Activated CD4-positive, alpha-beta memory T cell treated with anti-CD3 and anti-CD28 coated beads for 36 hours (primary cell): Measurements from ENCODE around the gene PBX4. TPM values are rescaled to one million over a fixed set of nuclear protein-coding genes. Genes with fewer than 3 reads are reported as not detected.
A peak's percentile ranks its signal among the peaks of the same experiment; 100 is the strongest.
"Not testable (repeated sequence)": the region's sequence is repeated elsewhere in the genome, so short reads cannot be mapped to it uniquely, and the experiment has no call there.

ENCODE experiments used
- CTCF ChIA-PET: fragments of 350-600 bp; sonication (Branson Sonifier 250); formaldehyde crosslinking; loops from one replicate; lab custom pipeline; 2021; ENCODE audit warnings: antibody characterized with exemption, inconsistent platforms; lab: Charles Lee
- POLR2A ChIA-PET: fragments of 350-600 bp; sonication (Branson Sonifier 250); formaldehyde crosslinking; loops from one replicate; lab custom pipeline; 2021; ENCODE audit warnings: antibody characterized with exemption; lab: Charles Lee
- DNase-seq: peaks from one replicate; pipeline ENCODE4 v3.0.0-alpha.2; 2020
- H3K27ac Mint-ChIP-seq: one replicate; pipeline ENCODE4 v1.8.0; 2021; ENCODE audit warnings: mixed read lengths
- H3K27me3 Mint-ChIP-seq: one replicate; pipeline ENCODE4 v1.8.0; 2021; ENCODE audit warnings: mixed read lengths
- H3K36me3 Mint-ChIP-seq: one replicate; pipeline ENCODE4 v1.8.0; 2021; ENCODE audit warnings: mixed read lengths
- H3K4me1 Mint-ChIP-seq: one replicate; pipeline ENCODE4 v1.8.0; 2021; ENCODE audit warnings: low read depth, mixed read lengths
- H3K4me3 Mint-ChIP-seq: one replicate; pipeline ENCODE4 v1.8.0; 2021; ENCODE audit warnings: mild to moderate bottlenecking, mixed read lengths
- H3K9me3 Mint-ChIP-seq: one replicate; pipeline ENCODE4 v1.8.0; 2021; ENCODE audit warnings: mixed read lengths
- intact Hi-C: fragments of 100-400 bp; cut with micrococcal nuclease; formaldehyde crosslinking; loops from one replicate; pipeline ENCODE4 v1.15.1; 2023
- total RNA-seq, 2 experiments: library from RNA; stranded (reverse); gene quantifications; one replicate each; pipeline ENCODE4 v1.2.3, GENCODE V29; 2021

The PBX4 gene
- total RNA-seq, 2 experiments from 2014 or later = 44.9 to 45.7 TPM

DNA sequence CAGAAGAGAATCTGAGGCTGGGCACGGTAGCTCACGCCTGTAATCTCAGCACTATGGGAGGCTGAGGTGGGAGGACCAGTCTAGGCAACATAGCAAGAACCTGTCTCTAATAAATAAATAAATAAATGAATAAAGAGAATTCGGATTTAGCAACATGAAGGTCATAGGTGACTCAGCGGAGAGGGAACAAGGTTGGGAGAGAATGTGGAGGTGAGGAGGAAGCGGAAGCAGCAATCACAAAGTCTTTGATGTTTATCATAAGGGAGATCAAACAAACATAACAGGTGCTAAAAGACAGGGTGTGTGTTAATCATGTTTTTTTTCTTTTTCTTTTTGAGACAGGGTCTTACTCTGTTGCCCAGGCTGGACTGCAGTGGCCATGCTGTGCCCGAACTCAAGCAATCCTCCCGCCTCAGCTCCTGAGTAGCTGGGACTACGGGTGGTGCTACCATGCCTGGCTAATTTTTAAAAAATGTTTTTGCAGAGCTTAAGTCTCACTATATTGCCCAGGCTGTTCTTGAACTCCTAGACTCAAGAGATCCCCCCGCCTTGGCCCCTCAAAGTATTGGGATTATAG lies 16.3 kb downstream of the PBX4 start:
- ChIA-PET CTCF (interaction anchor here (1.2 to 2.5 kb wide), 2 partner anchors 42 to 47 kb away, joined by 4 to 11 read pairs; no protein-coding TSS in a partner anchor), POLR2A (interaction anchor here (0.7 to 1.9 kb wide), 6 partner anchors 11 to 62 kb away, joined by 3 to 14 read pairs (median 4); partner anchors contain the start of gene PBX4)
- H3K4me1 Mint-ChIP-seq = peaks cover 68% of the 10 kb centered on the region
- intact Hi-C loops = no loop called here
- H3K4me3 Mint-ChIP-seq = peak overlapping the region; percentile 54
- DNase-seq = peak; percentile 51
- peaks cover 20% of the 10 kb centered on the region for H3K36me3 Mint-ChIP-seq
- peak overlapping the region; percentile 100 for H3K27ac Mint-ChIP-seq
- no peaks in the 10 kb centered on the region for H3K9me3 Mint-ChIP-seq
- H3K27me3 Mint-ChIP-seq = no peaks in the 10 kb centered on the region

DNA sequence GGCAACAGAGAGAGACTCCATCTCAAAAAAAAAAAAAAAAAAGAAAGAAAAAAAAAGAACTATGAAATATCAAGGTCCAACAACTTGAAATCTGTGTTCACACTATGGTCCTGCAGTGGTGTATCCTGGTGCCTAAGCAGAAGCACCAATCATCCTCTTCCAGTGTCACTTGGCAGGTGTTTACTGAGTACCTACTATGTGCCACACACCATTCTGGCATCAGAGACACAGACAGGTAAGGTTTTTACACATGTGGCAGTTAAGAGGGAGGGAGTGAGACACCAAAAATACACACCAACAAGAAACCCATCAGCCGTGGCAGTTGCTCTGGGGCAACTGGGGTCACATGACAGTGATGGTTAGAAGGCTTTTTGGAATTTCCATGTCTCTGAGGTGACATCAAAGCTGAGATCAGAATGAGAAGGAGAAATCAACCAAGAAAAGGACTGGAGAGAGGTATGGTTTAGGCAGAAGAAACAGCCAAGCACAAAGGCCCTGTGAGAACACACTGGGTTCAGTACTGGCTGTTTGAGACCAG lies 17.6 kb downstream of the PBX4 start:
- intact Hi-C loops = no loop called here
- no peak for DNase-seq
- peak overlapping the region; percentile 7 for H3K4me3 Mint-ChIP-seq
- peaks cover 69% of the 10 kb centered on the region for H3K4me1 Mint-ChIP-seq
- no peaks in the 10 kb centered on the region for H3K9me3 Mint-ChIP-seq
- no peaks in the 10 kb centered on the region for H3K27me3 Mint-ChIP-seq
- CTCF ChIA-PET = interaction anchor here (2.5 kb wide), 1 partner anchor 46 kb away, joined by 11 read pairs; no protein-coding TSS in a partner anchor
- H3K36me3 Mint-ChIP-seq = peaks cover 22% of the 10 kb centered on the region
- H3K27ac Mint-ChIP-seq = peak overlapping the region; percentile 100
- POLR2A ChIA-PET = interaction anchor here (1.0 to 1.1 kb wide), 2 partner anchors 9 to 13 kb away, joined by 3 to 4 read pairs; no protein-coding TSS in a partner anchor

DNA sequence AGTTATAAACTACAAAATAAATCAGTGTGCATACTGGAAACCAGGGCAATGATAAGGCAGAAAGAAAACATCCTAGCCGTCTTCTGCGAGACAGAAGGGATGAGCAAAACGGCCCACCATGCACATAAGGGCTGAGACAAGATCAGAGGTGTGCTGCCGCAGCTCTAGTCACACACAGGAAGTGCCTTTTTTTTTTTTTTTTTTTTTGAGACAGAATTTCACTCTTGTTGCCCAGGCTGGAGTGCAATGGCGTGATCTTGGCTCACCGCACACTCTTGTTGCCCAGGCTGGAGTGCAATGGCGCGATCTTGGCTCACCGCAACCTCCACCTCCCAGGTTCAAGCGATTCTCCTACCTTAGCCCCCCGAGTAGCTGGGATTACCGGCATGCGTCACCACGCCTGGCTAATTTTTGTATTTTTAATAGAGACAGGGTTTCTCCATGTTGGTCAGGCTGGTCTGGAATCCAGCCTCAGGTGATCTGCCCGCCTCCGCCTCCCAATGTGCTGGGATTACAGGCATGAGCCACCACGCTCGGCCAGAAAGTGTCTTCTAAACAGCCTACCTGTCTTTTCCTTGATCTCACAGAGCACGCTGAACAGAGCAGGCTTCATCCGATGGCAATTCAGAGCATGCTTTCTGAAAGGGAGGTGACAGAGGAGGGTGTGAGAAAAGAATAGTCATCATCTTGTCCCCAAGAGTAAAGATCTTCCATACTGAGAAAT lies 19.6 kb downstream of the PBX4 start:
- not testable (repeated sequence) for H3K27me3 Mint-ChIP-seq, H3K9me3 Mint-ChIP-seq
- H3K4me3 Mint-ChIP-seq = peak overlapping the region; percentile 75
- intact Hi-C loops = loop anchor here (1.0 to 5.0 kb wide), 9 partner anchors 7 to 273 kb away; partner anchors contain the start of genes ATP13A1, GATAD2A, GMIP and PBX4
- H3K4me1 Mint-ChIP-seq = peaks cover 82% of the 10 kb centered on the region
- H3K36me3 Mint-ChIP-seq = peaks cover 32% of the 10 kb centered on the region
- DNase-seq = peak; percentile 79
- peak overlapping the region; percentile 100 for H3K27ac Mint-ChIP-seq
- POLR2A ChIA-PET = interaction anchor here (0.6 to 2.0 kb wide), 6 partner anchors 9 to 65 kb away, joined by 3 to 13 read pairs (median 4); partner anchors contain the start of genes ATP13A1 and PBX4
- CTCF ChIA-PET = interaction anchor here (1.4 kb wide), 1 partner anchor 45 kb away, joined by 4 read pairs; no protein-coding TSS in a partner anchor

DNA sequence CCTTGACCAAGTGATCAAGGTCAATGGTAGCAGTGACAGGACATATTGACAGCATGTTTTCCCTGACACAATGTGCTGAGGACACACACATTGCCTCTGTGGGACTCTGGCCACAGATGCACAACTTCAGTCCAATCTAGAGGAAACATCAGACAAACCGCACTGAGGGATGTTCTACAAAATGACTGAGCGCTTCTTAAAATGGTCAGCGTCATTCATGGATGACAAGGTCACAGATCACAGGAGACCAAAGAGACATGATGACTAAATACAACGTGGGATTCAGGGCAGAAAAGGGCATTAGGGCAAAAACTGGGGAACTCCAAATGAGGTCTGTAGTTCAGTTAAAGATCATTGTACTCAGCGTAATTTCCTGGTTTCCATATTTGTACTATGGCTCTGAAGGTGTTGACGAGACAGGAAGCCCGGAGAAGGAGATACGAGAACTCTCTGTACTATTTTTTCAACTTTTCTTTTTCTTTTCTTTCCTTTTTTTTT lies 20.6 kb downstream of the PBX4 start:
- ChIA-PET CTCF (interaction anchor here (1.4 kb wide), 1 partner anchor 44 kb away, joined by 4 read pairs; no protein-coding TSS in a partner anchor), POLR2A (interaction anchor here (0.6 to 2.0 kb wide), 4 partner anchors 8 to 64 kb away, joined by 3 to 13 read pairs (median 5); no protein-coding TSS in a partner anchor)
- Mint-ChIP-seq H3K4me3 (peak overlapping the region; percentile 75), H3K36me3 (peaks cover 36% of the 10 kb centered on the region), H3K9me3 (no peaks in the 10 kb centered on the region), H3K4me1 (peaks cover 81% of the 10 kb centered on the region), H3K27me3 (no peaks in the 10 kb centered on the region), H3K27ac (peak overlapping the region; percentile 100)
- intact Hi-C loops = loop anchor here (1.0 to 5.0 kb wide), 8 partner anchors 8 to 274 kb away; partner anchors contain the start of genes ATP13A1, GATAD2A, GMIP and PBX4
- DNase-seq = peak; percentile 74

DNA sequence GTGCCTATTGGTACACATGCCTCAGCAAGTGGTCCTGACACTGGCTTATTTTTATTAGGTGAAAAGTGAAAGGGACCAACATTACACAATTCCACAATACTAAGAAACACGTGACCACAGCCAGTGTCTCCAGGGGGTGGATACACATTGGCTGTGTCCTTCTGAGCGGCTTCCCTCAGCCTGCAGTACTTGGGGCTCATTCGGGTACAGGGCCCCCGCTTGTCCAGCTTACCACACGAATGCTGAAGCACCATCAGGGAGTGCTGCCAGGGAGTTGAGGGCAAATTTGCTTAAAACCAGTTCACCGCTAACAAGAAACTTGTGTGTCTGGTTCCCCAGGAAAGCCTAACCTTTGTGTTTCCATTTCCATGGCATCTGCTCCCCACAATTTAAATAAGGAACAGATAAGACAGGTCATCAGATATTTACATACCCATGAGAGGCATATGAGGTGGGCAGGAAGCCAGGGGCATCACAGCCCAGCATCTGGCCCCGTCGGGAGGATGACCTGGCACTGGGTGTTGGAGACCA lies 23.3 kb downstream of the PBX4 start:
- Mint-ChIP-seq H3K4me3 (no peak overlapping the region), H3K9me3 (no peaks in the 10 kb centered on the region), H3K36me3 (peaks cover 40% of the 10 kb centered on the region), H3K4me1 (peaks cover 83% of the 10 kb centered on the region), H3K27ac (peak overlapping the region; percentile 100), H3K27me3 (no peaks in the 10 kb centered on the region)
- intact Hi-C loops = loop anchor here (5.0 kb wide), 3 partner anchors 138 to 277 kb away; partner anchors contain the start of gene GATAD2A
- ChIA-PET CTCF (interaction anchor here (1.6 kb wide), 1 partner anchor 42 kb away, joined by 4 read pairs; no protein-coding TSS in a partner anchor), POLR2A (no interaction called here)
- DNase-seq = no peak

DNA sequence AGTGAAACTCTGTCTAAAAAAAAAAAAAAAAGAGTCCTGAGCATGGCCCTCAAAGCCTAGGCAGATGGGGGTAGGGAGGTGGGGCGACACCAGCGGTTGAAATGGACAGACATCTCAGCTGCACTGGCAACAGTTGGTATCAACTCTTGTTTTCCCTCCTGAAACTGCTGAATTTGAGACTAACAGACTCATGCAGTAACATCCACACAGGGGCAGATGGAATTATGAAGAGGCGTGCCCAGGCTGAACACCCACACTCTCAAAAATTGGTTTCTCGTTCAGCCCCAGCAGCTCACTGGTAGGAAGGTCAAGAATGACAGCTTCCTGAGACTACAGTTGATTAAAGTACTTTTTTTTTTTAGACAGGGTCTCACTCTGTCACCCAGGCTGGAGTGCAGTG lies 24.1 kb downstream of the PBX4 start:
- H3K27me3 Mint-ChIP-seq = no peaks in the 10 kb centered on the region
- peaks cover 45% of the 10 kb centered on the region for H3K36me3 Mint-ChIP-seq
- peak; percentile 70 for DNase-seq
- H3K9me3 Mint-ChIP-seq = no peaks in the 10 kb centered on the region
- ChIA-PET CTCF (interaction anchor here (0.6 to 1.6 kb wide), 3 partner anchors 41 to 421 kb away, joined by 3 to 4 read pairs (median 3); no protein-coding TSS in a partner anchor), POLR2A (interaction anchor here (0.8 kb wide), 1 partner anchor 68 kb away, joined by 3 read pairs; no protein-coding TSS in a partner anchor)
- intact Hi-C loops = no loop called here
- peak overlapping the region; percentile 100 for H3K27ac Mint-ChIP-seq
- H3K4me3 Mint-ChIP-seq = no peak overlapping the region
- H3K4me1 Mint-ChIP-seq = peaks cover 85% of the 10 kb centered on the region

DNA sequence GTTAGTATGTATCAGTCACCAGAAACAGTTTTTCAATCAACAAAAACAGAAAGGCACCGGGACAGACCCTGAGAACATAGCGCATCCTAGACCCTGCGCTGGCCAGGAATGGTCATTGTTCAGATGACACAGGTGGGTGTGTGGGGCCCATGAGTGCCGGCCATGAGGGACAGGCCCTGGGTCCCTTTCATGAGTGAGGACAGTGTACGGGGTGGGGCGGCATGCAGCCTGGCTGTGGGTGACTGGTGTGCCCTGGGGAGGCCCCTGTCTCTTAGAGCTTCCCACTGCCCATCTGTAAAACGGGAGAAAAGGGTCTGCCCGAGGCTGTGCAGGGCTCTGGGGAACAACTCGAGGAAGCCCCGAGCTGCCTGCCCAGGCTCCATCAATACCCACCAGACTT lies 25.8 kb downstream of the PBX4 start:
- ChIA-PET POLR2A (interaction anchor here (1.2 kb wide), 1 partner anchor 273 kb away, joined by 3 read pairs; the partner anchor contains the start of gene ZNF253), CTCF (no interaction called here)
- no peaks in the 10 kb centered on the region for H3K27me3 Mint-ChIP-seq
- H3K4me3 Mint-ChIP-seq = no peak overlapping the region
- DNase-seq = no peak
- H3K36me3 Mint-ChIP-seq = peaks cover 56% of the 10 kb centered on the region
- no peaks in the 10 kb centered on the region for H3K9me3 Mint-ChIP-seq
- H3K4me1 Mint-ChIP-seq = peaks cover 84% of the 10 kb centered on the region
- H3K27ac Mint-ChIP-seq = peak overlapping the region; percentile 100
- intact Hi-C loops = no loop called here

DNA sequence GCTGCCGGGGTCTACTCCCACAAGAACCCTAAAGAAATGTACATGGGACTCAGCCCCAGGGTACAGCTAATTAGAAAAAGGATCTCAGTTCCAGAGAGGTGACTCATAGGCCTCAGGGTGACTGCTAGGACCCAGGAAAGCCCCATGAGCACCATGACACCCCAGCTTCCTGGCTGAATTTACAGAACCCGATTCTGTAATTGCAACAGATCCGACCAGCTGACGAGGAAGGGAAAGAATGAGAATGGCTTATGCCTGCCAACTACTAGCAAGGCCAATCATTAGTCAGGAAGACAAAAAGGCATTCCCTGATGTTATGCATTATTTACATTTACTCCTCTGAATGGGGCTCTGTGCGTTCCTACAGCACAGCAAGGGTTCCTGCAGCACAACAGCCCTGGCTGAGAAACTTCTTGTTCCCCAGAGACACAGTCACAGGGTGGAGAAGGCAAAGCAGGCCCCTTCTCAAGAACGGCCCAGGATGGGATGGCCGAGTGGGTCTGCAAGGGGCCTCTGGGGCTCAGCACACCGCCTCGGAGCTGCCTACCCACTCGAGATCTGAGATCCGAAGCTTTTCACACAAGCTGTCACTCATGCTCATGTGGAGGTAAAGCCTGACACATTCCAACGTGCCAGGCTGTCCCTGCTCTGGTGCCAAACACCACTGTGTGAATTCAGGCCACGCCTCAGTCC lies 27.2 kb downstream of the PBX4 start:
- peaks cover 72% of the 10 kb centered on the region for H3K4me1 Mint-ChIP-seq
- H3K27me3 Mint-ChIP-seq = no peaks in the 10 kb centered on the region
- no peaks in the 10 kb centered on the region for H3K9me3 Mint-ChIP-seq
- POLR2A ChIA-PET = interaction anchor here (0.6 to 2.5 kb wide), 10 partner anchors 9 to 274 kb away, joined by 3 to 14 read pairs (median 4); partner anchors contain the start of genes PBX4, ZNF253 and ZNF506
- H3K36me3 Mint-ChIP-seq = peaks cover 48% of the 10 kb centered on the region
- peak; percentile 89 for DNase-seq
- peak overlapping the region; percentile 60 for H3K4me3 Mint-ChIP-seq
- intact Hi-C loops = loop anchor here (1.0 to 2.0 kb wide), 4 partner anchors 8 to 52 kb away; partner anchors contain the start of genes GMIP and PBX4
- CTCF ChIA-PET = interaction anchor here (0.7 to 6.6 kb wide), 4 partner anchors 38 to 71 kb away, joined by 3 to 51 read pairs (median 3); partner anchors contain the start of gene GMIP
- peak overlapping the region; percentile 100 for H3K27ac Mint-ChIP-seq

DNA sequence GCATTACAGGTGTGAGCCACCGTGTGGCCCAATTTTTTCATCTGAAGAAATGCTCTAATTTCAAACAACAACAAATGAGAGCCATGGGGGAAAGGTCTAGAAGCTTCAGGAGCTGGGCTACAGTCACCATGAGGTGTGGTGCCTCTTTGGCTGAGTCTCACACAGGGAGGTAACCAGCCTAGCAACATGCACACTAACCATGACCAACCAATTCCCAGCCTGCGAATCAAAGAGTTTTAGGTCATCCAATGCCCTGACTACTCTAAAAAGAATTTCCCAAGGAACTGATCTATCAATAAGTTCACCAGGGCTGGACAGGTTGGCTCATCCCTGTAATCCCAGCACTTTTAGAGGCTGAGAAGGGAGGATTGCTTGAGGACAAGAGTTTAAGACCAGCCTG lies 29.9 kb downstream of the PBX4 start:
- DNase-seq = no peak
- CTCF ChIA-PET = interaction anchor here (6.6 kb wide), 1 partner anchor 35 kb away, joined by 51 read pairs; no protein-coding TSS in a partner anchor
- Mint-ChIP-seq H3K27ac (peak overlapping the region; percentile 100), H3K27me3 (no peaks in the 10 kb centered on the region), H3K9me3 (no peaks in the 10 kb centered on the region), H3K4me3 (no peak overlapping the region), H3K4me1 (peaks cover 54% of the 10 kb centered on the region), H3K36me3 (peaks cover 41% of the 10 kb centered on the region)
- intact Hi-C loops = no loop called here
- POLR2A ChIA-PET = interaction anchor here (1.3 kb wide), 1 partner anchor 10 kb away, joined by 3 read pairs; no protein-coding TSS in a partner anchor

DNA sequence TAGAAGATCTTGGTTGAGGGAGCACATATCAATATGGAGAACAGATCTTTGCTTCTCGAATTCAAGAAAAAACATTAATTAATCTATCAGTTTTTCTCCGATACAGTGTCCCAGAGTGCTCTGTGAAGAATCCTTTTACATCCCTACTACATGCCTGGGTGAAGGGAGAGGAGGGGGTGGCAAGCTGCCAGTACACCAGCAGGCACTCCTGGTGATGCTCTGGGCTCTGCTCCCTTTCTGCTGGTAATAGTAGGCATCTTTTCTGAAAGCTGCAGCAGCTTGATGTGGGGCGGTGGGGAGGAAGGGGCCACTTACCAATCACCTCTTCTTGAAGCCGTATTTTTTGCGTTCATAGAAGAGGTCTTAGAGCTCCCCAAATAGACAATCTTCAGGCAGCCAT lies 30.7 kb downstream of the PBX4 start:
- Mint-ChIP-seq H3K36me3 (peaks cover 39% of the 10 kb centered on the region), H3K27ac (peak overlapping the region; percentile 100), H3K9me3 (no peaks in the 10 kb centered on the region), H3K27me3 (no peaks in the 10 kb centered on the region), H3K4me3 (no peak overlapping the region), H3K4me1 (peaks cover 46% of the 10 kb centered on the region)
- DNase-seq = no peak
- ChIA-PET CTCF (interaction anchor here (6.6 kb wide), 1 partner anchor 34 kb away, joined by 51 read pairs; no protein-coding TSS in a partner anchor), POLR2A (interaction anchor here (1.0 to 1.3 kb wide), 2 partner anchors 11 to 17 kb away, joined by 3 read pairs; no protein-coding TSS in a partner anchor)
- intact Hi-C loops = no loop called here
